GM18858 (cell line): ENCODE data around the gene KLHDC3.
"Not testable (repeated sequence)": the region's sequence is repeated elsewhere in the genome, so short reads cannot be mapped to it uniquely, and the experiment has no call there.

Source experiments
- ATAC-seq: cut with Tn5 transposase; IDR thresholded peaks from one replicate; pipeline ENCODE4 v1.9.1; 2021; ENCODE audit not compliant: unreplicated experiment

Gene KLHDC3

GRCh38 chr6:42988486-42989020, 25.5 kb upstream of the KLHDC3 start:
- ATAC-seq: no peak

- ATAC-seq: no peak
Observed at GRCh38 chr6:42989923-42990322, 24.1 kb upstream of the KLHDC3 start.

- ATAC-seq: no peak
Observed at GRCh38 chr6:42993445-42993844, 20.6 kb upstream of the KLHDC3 start.

GRCh38 chr6:42996513-42996912, 17.5 kb upstream of the KLHDC3 start:
- ATAC-seq: no peak

- not testable (repeated sequence) for ATAC-seq
Observed at GRCh38 chr6:42998205-42998604, 15.8 kb upstream of the KLHDC3 start.

GRCh38 chr6:43001843-43002242, 12.2 kb upstream of the KLHDC3 start:
- no peak for ATAC-seq

- no peak for ATAC-seq
Observed at GRCh38 chr6:43005844-43006243, 8.2 kb upstream of the KLHDC3 start.

- no peak for ATAC-seq
Observed at GRCh38 chr6:43006251-43006650, 7.8 kb upstream of the KLHDC3 start.

- no peak for ATAC-seq
Observed at GRCh38 chr6:43007126-43007525, 6.9 kb upstream of the KLHDC3 start.

GRCh38 chr6:43009124-43009523, 4.9 kb upstream of the KLHDC3 start:
- no peak for ATAC-seq

- ATAC-seq: no peak
Observed at GRCh38 chr6:43011207-43011606, 2.8 kb upstream of the KLHDC3 start.

GRCh38 chr6:43012364-43012763, 1.7 kb upstream of the KLHDC3 start:
- ATAC-seq: no peak

- no peak for ATAC-seq
Observed at GRCh38 chr6:43013097-43013842, 779 bp upstream of the KLHDC3 start.

- no peak for ATAC-seq
Observed at GRCh38 chr6:43014434-43014909, 423 bp downstream of the KLHDC3 start.

- no peak for ATAC-seq
Observed at GRCh38 chr6:43016176-43016942, 2.3 kb downstream of the KLHDC3 start.

- no peak for ATAC-seq
Observed at GRCh38 chr6:43016943-43017334, 2.9 kb downstream of the KLHDC3 start.

- no peak for ATAC-seq
Observed at GRCh38 chr6:43019152-43019551, 5.1 kb downstream of the KLHDC3 start.

GRCh38 chr6:43020052-43020705, 6.1 kb downstream of the KLHDC3 start:
- no peak for ATAC-seq

- no peak for ATAC-seq
Observed at GRCh38 chr6:43020847-43021246, 6.8 kb downstream of the KLHDC3 start.

GRCh38 chr6:43021270-43022047, 7.4 kb downstream of the KLHDC3 start, which contains the start of gene RRP36:
TSS of gene RRP36 (plus strand) at chr6:43021623. CDS start at chr6:43021655, 32 bp downstream.
- ATAC-seq: peak; percentile 63

GRCh38 chr6:43024436-43024835, 10.4 kb downstream of the KLHDC3 start:
- no peak for ATAC-seq
